ENCODE data around the gene HIP1.
"Not testable (repeated sequence)": the region's sequence is repeated elsewhere in the genome, so short reads cannot be mapped to it uniquely, and the experiment has no call there.

HIP1 gene

GRCh38 chr7:75613351-75613750 is 125.4 kb downstream of the HIP1 start:
- no peak for DNase-seq (ENCODE audit: low read depth)

GRCh38 chr7:75611557-75612178 is 127.1 kb downstream of the HIP1 start:
- DNase-seq (ENCODE audit: low read depth) = no peak

GRCh38 chr7:75609416-75609815 is 129.3 kb downstream of the HIP1 start:
- not testable (repeated sequence) for DNase-seq (ENCODE audit: low read depth)

GRCh38 chr7:75608451-75609122 is 130.2 kb downstream of the HIP1 start:
- DNase-seq (ENCODE audit: low read depth) = no peak

DNA sequence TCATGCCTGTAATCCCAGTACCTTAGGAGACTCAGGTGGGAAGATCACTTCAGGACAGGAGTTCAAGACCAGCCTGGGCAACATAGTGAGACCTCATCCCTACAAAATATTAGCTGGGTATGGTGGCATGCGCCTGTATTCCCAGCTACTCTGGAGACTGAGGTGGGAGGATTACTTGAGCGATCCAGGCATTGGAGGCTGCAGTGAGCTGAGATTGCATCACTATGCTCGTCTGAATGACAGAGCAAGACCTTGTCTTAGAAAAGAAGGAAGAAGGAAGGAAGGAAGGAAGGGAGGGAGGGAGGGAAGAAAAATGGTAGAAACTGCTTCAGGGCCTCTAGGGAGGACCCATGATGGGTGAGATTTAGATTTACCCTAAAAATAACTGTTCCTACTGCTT is 134.3 kb downstream of the HIP1 start:
- no peak for DNase-seq (ENCODE audit: low read depth)

DNA sequence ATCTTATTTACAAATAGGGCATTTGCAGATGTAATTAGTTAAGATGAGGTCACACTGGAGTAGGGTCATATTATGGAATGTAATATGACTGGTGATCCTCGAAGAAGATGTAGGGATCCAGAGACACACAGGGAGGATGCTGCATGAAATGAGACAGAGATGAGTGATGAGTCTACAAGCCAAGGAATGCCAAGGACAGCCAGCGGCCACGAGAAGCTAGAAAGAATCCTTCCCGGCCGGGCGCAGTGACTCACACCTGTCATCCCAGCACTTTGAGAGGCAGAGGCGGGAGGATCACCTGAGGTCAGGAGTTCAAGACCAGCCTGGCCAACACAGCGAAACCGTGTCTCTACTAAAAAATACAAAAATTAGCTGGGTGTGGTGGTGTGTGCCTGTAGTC is 135.9 kb downstream of the HIP1 start:
- DNase-seq (ENCODE audit: low read depth) = not testable (repeated sequence)

GRCh38 chr7:75601539-75601938 is 137.2 kb downstream of the HIP1 start:
- DNase-seq (ENCODE audit: low read depth) = no peak

- not testable (repeated sequence) for DNase-seq (ENCODE audit: low read depth)
Measured at GRCh38 chr7:75600748-75601147, 138.0 kb downstream of the HIP1 start.

DNA sequence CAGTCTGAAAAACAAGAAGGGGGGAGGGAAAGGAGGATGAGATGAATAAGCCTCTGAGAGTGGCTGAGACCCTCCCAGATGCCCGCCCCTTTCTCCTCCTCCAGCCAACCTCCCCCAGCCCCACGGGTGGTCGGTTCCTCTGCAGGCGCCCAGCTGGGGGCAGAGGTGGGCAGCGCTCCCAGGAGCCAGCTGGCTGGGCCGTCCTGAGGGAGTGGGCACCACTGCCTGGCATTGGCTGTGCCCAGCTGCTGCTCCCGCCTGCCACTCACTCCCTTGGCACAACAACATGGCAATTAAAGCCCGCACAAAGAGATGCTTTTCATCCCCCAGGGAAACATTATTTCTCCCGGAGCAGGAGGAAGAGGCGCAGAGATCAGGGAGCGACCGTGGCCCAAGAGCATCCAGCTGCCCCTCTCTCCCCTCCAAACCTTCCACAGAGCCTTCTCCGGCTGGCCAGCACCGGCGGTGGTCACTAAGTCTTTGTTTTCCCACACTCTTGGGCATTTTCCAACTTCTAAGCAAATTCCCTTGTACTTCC is 139.4 kb downstream of the HIP1 start:
- no peak for DNase-seq (ENCODE audit: low read depth)

DNA sequence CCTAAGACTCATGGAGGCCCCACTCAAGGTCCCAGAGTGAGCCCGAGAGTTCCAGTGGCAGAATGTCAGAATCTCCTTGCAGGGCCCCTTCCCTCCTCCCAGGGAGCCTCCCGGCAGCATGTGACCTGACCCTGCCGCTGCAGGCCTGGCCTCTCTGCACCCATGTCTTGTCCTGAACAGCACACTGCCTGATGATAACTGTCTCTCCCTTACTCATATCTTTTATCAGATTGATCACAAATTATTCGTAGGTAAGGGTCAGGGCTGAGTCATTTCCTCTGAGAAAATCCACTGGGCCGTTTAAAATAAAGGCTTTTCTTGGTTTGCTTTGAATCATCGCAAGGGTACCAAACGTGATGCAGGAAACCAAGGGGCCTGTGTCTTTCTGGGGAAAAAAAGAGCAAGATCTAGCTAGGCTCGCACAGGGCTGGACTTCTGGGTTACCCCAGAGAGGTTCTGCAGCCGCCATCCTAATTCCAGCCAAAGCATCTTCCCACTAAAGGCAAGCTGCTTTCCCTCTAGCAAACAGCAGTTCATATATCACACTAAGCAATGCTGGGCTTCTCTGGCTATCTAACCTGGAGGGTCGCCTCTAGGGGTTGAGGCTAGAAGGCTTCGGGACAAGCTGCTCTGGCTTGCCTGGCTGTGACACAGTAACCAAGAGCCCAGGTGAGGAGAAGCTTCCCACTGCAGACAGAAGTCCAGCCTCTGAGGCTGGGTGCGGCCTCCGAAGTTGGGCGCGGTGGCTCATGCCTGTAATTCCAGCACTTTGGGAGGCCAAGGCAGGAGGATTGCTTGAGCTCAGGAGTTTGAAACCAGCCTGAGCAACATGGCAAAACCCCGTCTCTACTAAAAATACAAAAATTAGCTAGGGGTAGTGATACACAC is 141.8 kb downstream of the HIP1 start:
- DNase-seq (ENCODE audit: low read depth) = peak; percentile 6

GRCh38 chr7:75595766-75596165 is 143.0 kb downstream of the HIP1 start:
- no peak for DNase-seq (ENCODE audit: low read depth)

GRCh38 chr7:75593500-75594184 is 145.1 kb downstream of the HIP1 start:
- not testable (repeated sequence) for DNase-seq (ENCODE audit: low read depth)

DNA sequence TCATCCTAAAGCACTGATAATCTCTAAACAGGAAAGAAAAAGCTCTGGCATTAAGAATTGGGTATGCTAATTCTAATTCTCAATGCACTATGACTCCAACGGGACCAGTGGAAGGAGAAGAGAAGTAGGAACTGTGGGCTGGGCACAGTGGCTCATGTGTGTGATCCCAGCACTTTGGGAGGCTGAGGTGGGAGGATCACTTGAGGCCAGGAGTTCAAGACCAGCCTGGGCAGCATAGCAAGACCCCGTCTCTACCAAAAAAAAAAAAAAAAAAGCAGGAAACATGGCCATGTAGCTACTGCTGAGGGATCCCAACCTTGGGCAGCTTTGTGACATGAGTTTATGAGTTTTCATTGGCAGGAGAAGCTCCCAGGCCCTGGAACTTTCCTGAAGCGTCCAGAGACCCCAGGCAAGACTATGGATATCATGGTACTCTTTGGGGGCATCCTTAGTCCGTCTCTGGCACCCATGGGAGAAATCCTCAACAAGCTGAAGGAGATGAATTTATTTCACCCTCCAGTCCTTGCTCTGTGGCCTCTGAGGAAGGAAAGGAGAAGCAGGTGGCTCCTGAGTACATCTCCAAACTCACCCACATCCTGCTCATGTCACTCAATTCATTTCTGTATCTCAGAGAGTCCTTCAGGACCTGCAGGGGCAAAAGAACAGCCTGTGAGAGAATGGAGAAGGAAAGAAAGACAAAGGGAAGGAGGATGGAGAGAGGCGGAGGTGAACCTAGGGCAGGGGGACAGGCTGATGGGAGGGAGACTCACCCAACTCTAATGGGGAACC is 147.1 kb downstream of the HIP1 start:
- no peak for DNase-seq (ENCODE audit: low read depth)

DNA sequence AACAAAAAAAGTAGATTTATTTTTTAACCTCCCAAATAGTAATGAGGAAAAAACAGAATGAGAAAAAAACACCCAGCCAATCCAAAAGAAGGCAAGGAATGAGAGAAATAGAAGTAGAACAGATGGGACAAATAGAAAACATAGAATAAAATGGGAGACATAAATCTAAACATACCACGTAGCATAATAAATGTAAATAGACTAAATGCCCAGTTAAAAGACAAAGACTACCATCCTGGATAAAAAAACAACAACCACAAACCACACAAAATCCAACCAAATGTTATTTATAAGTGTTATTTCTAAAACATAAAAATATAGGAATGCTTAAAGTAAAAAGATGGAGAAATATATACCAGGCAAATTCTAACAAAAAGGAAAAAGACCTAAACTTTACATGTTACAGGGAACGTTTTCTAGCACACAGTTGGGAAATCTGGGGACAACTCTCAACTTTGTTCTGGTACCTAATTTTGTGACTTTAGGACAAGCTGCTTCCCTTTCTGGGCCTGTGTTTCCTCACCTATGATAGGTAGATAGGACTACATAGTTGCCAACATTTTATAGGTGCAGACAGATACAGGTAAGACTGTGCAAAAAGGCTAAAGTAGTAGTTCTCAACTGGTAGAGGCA is 148.3 kb downstream of the HIP1 start:
- no peak for DNase-seq (ENCODE audit: low read depth)

DNA sequence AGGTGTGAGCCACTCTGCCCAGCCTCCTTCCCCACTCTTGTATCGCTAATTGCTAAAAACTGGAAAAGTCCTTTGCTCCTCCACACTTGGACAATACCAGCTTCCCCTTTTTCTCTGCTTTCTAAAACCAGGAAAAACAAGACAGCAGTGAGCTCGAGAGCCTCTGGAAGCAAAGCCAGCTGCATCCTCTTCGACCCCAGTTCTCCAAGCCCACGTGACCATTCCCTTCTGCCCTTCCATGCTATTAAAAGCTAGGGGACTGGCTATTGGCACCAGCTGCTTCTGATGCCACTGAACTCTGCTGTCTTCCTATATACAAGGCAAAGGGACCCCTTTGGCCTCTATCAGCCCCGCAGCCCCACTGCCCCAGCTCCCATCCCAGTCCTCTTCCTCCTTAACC is 154.4 kb downstream of the HIP1 start:
- DNase-seq (ENCODE audit: low read depth) = no peak

DNA sequence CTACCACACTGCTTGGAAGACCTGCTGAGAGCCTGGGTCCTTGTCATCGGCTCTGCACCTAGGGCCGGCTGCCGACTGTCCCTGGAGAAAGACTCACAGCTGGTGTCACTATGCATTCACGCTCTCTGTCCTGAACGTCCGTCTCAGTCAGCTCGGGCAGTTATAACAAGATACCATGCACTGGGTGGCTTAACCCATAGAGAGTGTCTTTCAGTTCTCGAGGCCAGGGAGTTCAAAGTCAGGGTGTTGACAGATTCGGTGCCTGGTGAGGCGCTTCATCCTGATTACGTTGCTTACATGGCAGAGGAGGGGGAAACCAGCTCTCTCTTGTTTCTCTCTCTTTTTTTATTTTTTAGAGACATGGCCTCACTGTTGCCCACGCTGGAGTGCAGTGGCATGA is 155.5 kb downstream of the HIP1 start:
- no peak for DNase-seq (ENCODE audit: low read depth)

- no peak for DNase-seq (ENCODE audit: low read depth)
Measured at GRCh38 chr7:75579899-75580298, 158.8 kb downstream of the HIP1 start.

GRCh38 chr7:75578081-75578480 is 160.7 kb downstream of the HIP1 start:
- DNase-seq (ENCODE audit: low read depth) = no peak

DNA sequence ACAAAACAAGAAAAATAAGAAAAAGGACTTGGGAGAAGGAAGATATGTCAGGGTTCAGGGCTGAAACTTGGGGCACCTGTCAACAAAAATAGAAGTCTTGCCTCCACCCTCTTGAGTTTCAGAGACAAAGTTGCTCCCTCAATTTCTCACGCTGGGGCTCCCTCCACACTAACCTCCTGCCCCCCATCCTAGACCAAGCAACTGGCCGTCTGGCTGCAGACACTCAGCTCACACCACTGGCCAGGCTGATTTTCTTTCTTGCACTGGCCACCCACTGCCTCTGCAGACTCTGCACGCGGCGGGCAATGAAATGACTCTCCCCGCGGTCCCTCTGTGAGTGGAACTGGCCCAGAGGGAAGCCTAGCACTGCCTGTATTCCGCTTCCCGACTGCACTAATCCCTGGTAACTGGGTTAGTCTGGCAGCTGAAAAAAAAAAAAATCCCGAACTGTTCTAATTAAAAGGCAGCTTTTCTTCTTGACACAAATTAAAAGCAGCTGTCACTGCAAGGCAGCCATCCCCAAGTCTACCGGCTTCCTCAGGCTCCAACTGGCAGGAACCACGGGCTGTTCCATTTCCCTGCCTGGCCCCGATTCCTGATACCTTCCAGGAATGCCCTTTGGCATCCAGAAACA is 163.1 kb downstream of the HIP1 start:
- DNase-seq (ENCODE audit: low read depth) = no peak

GRCh38 chr7:75573477-75574019 is 165.2 kb downstream of the HIP1 start:
- DNase-seq (ENCODE audit: low read depth) = no peak

Data from non-pigmented ciliary epithelial cell (primary cell).